ENCODE data around the gene PCSK1. TPM values are rescaled to one million over a fixed set of nuclear protein-coding genes. Genes with fewer than 3 reads are reported as not detected.

The PCSK1 gene
- polyA plus RNA-seq, 1 of the 3 experiments (the other 2 are of a cell fraction), result 0.08 TPM

GRCh38 chr5:96373381-96373733, 59.7 kb downstream of the PCSK1 start:
- Histone ChIP-seq H3K4me2 (no peak overlapping the region), H2AFZ (ENCODE audit: low read depth) (no peak overlapping the region), H3K27ac (ENCODE audit: low read depth in 2 of 2, low read length in 1 of 2) (no peak overlapping the region), H3K79me2 (ENCODE audit: insufficient read depth) (no peaks in the 10 kb centered on the region), H4K20me1 (ENCODE audit: insufficient read depth) (no peaks in the 10 kb centered on the region), H3K9me2 (no peaks in the 10 kb centered on the region), H3K36me3 (replicated peaks in 1 of 2; ENCODE audit: control insufficient read depth in 1 of 2, insufficient read depth in 2 of 2, low read length in 1 of 2) (no peaks in the 10 kb centered on the region), H3K9ac (no peak overlapping the region), H3F3A (replicated peaks; ENCODE audit: insufficient read depth) (no peaks in the 10 kb centered on the region), H3K9me3 (no peaks in the 10 kb centered on the region), H3K4me1 (ENCODE audit: control insufficient read depth in 1 of 2, insufficient read depth in 2 of 2, low read depth in 1 of 2, low read length in 1 of 2) (no peaks in the 10 kb centered on the region), H3K4me3 (ENCODE audit: low read depth in 2 of 2, low read length in 1 of 2) (no peak overlapping the region), H3K27me3 (ENCODE audit: insufficient read depth) (no peaks in the 10 kb centered on the region)
- TF ChIP-seq PBX3 (IDR thresholded peaks at IDR 0.05) (no peak), RAD21 (IDR thresholded peaks at IDR 0.05; ENCODE audit: low read length) (no peak), TCF12 (IDR thresholded peaks at IDR 0.05) (no peak), EZH2phosphoT487 (IDR thresholded peaks at IDR 0.05; ENCODE audit: borderline replicate concordance, low read depth) (no peak), ELF1 (IDR thresholded peaks at IDR 0.05) (no peak), RFX5 (IDR thresholded peaks at IDR 0.05; ENCODE audit: low read length) (no peak), CHD2 (IDR thresholded peaks at IDR 0.05; ENCODE audit: low read length, partially characterized antibody) (no peak), RCOR1 (IDR thresholded peaks at IDR 0.05; ENCODE audit: low read length) (no peak), SMC3 (IDR thresholded peaks at IDR 0.05; ENCODE audit: low read depth, low read length) (no peak), MEF2A (IDR thresholded peaks at IDR 0.05; ENCODE audit: borderline replicate concordance, low read depth) (no peak), FOXM1 (IDR thresholded peaks at IDR 0.05; ENCODE audit: low read depth) (no peak), MAX (IDR thresholded peaks at IDR 0.05; ENCODE audit: low read depth) (no peak), GABPA (IDR thresholded peaks at IDR 0.05; ENCODE audit: low read depth) (no peak)
- no peak for DNase-seq
- WGBS (ENCODE audit: low lambda C conversion rate), result 52% methylated on average over 4 of the region's 4 CpGs
- POLR2A ChIA-PET, result no interaction called here
- CTCF ChIA-PET, result no interaction called here

- 67% methylated on average over 2 of the region's 2 CpGs for WGBS (ENCODE audit: low lambda C conversion rate)
- DNase-seq, result no peak
- Histone ChIP-seq H3K9me3 (no peaks in the 10 kb centered on the region), H3K4me3 (ENCODE audit: low read depth in 2 of 2, low read length in 1 of 2) (no peak overlapping the region), H3K4me1 (ENCODE audit: control insufficient read depth in 1 of 2, insufficient read depth in 2 of 2, low read depth in 1 of 2, low read length in 1 of 2) (no peaks in the 10 kb centered on the region), H3K27me3 (ENCODE audit: insufficient read depth) (no peaks in the 10 kb centered on the region), H3K27ac (ENCODE audit: low read depth in 2 of 2, low read length in 1 of 2) (no peak overlapping the region), H4K20me1 (ENCODE audit: insufficient read depth) (no peaks in the 10 kb centered on the region), H3K9me2 (no peaks in the 10 kb centered on the region), H3K9ac (no peak overlapping the region), H3K4me2 (no peak overlapping the region), H3F3A (replicated peaks; ENCODE audit: insufficient read depth) (no peaks in the 10 kb centered on the region), H3K36me3 (replicated peaks in 1 of 2; ENCODE audit: control insufficient read depth in 1 of 2, insufficient read depth in 2 of 2, low read length in 1 of 2) (no peaks in the 10 kb centered on the region), H2AFZ (ENCODE audit: low read depth) (no peak overlapping the region), H3K79me2 (ENCODE audit: insufficient read depth) (no peaks in the 10 kb centered on the region)
- ChIA-PET CTCF (interaction anchor here (1.2 kb wide), 1 partner anchor 8 kb away, joined by 3 read pairs; no protein-coding TSS in a partner anchor), POLR2A (no interaction called here)
- TF ChIP-seq REST (IDR thresholded peaks at IDR 0.05; ENCODE audit: low read depth, low read length), result no peak
- no peak for TF ChIP-seq MEF2A (IDR thresholded peaks at IDR 0.05; ENCODE audit: borderline replicate concordance, low read depth)
- no peak for TF ChIP-seq RCOR1 (IDR thresholded peaks at IDR 0.05; ENCODE audit: low read length)
Observed at GRCh38 chr5:96372726-96373380, 60.2 kb downstream of the PCSK1 start.
